ENCODE data around the gene SGSH. TPM values are rescaled to one million over a fixed set of nuclear protein-coding genes. Genes with fewer than 3 reads are reported as not detected.

The SGSH gene
- total RNA-seq, 1 experiment from 2014 or later: 19.8 TPM

DNA sequence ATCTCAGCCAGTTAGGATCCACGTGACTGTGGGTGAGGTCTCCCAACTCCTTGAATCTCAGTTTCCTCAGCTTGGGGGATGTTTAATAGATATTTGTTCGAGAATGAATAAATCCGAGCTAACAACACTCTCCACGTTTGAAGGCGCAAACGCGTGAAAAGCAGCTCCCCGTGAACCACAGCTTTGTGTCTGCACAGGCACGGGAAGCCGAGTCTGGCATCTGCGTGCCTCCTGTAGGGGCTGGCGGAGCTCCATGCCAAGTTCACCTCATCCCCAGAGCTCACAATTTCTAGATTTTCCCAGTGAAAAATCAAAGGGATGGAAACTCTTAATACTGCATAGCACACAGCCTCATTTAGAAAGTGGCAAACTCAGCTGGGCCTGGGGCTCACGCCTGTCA lies 14.3 kb downstream of the SGSH start:
- peaks cover 2% of the 10 kb centered on the region for H3K23me2 ChIP-seq (ENCODE audit: insufficient read length, low read depth, low read length, poor library complexity, severe bottlenecking)
- H3K27ac Mint-ChIP-seq: peak overlapping the region in 2 of 3 experiments; percentile 82 to 84; a peak in 2 of 7 replicates
- peaks cover 2 to 7% of the 10 kb centered on the region in 2 experiments for H3K4me1 Mint-ChIP-seq
- H3K4me2 ChIP-seq (ENCODE audit: insufficient read depth, insufficient read length, low read length): no peak overlapping the region
- H2BK120ac ChIP-seq (ENCODE audit: low read depth, low read length, poor library complexity, severe bottlenecking): no peak overlapping the region
- 0 out of 5 replicates have a peak, but pooled peaks cover 0 to 2% of the 10 kb centered on the region in 2 experiments for H3K9me3 Mint-ChIP-seq
- H3T11ph ChIP-seq (ENCODE audit: low read length): no peak overlapping the region
- H2BK12ac ChIP-seq (ENCODE audit: insufficient read length, low read depth, low read length): no peak overlapping the region
- H2AFZ ChIP-seq (ENCODE audit: low read length): no peak overlapping the region
- H4K5ac ChIP-seq (ENCODE audit: insufficient read length, low read depth, low read length): no peak overlapping the region
- H2BK15ac ChIP-seq (ENCODE audit: low read depth, low read length): no peak overlapping the region
- no peak for DNase-seq
- H4K8ac ChIP-seq (replicated peaks; ENCODE audit: insufficient read length, low read depth, low read length): no peak overlapping the region
- no peak overlapping the region for H2BK5ac ChIP-seq (ENCODE audit: insufficient read length, low read length)
- no peak overlapping the region for H3K9ac ChIP-seq (ENCODE audit: extremely low read depth, insufficient read length, low read length)
- no peaks in the 10 kb centered on the region for H4K20me1 ChIP-seq (ENCODE audit: control insufficient read depth, insufficient read depth, insufficient read length)
- TF ChIP-seq, protein P1, sequence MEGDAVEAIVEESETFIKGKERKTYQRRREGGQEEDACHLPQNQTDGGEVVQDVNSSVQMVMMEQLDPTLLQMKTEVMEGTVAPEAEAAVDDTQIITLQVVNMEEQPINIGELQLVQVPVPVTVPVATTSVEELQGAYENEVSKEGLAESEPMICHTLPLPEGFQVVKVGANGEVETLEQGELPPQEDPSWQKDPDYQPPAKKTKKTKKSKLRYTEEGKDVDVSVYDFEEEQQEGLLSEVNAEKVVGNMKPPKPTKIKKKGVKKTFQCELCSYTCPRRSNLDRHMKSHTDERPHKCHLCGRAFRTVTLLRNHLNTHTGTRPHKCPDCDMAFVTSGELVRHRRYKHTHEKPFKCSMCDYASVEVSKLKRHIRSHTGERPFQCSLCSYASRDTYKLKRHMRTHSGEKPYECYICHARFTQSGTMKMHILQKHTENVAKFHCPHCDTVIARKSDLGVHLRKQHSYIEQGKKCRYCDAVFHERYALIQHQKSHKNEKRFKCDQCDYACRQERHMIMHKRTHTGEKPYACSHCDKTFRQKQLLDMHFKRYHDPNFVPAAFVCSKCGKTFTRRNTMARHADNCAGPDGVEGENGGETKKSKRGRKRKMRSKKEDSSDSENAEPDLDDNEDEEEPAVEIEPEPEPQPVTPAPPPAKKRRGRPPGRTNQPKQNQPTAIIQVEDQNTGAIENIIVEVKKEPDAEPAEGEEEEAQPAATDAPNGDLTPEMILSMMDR (conservative IDR thresholded peaks at IDR 0.05): no peak
- no peak overlapping the region for H4K91ac ChIP-seq (ENCODE audit: insufficient read length, low read depth, low read length)
- H3K4ac ChIP-seq (ENCODE audit: low read depth, low read length): no peak overlapping the region
- no peaks in the 10 kb centered on the region for H3K9me3 ChIP-seq (ENCODE audit: control insufficient read depth, low read depth, low read length)
- no peaks in the 10 kb centered on the region for H3K79me2 ChIP-seq (ENCODE audit: insufficient read depth, low read length)
- H3K4me3 Mint-ChIP-seq: no peak overlapping the region
- no peaks in the 10 kb centered on the region for H3K27me3 ChIP-seq (ENCODE audit: insufficient read depth, low read length)
- H3K27me3 Mint-ChIP-seq (ENCODE audit: low read depth): no peaks in the 10 kb centered on the region
- H3K23ac ChIP-seq (ENCODE audit: insufficient read length, low read depth, low read length): no peak overlapping the region
- no CpG with 5 or more reads among the region's 13 CpGs for WGBS (ENCODE audit: extremely low coverage, insufficient read length, low lambda C conversion rate)
- no peak overlapping the region for H3K27ac ChIP-seq (ENCODE audit: insufficient read length, low read depth, low read length)
- H3K4me1 ChIP-seq (ENCODE audit: insufficient read depth, low read length): peaks cover 4% of the 10 kb centered on the region; the same call in 1 of the 2 replicates
- no peak overlapping the region for H3K18ac ChIP-seq (ENCODE audit: insufficient read length, low read depth, low read length)
- H3K56ac ChIP-seq (ENCODE audit: insufficient read length, low read depth, low read length): no peak overlapping the region
- no peaks in the 10 kb centered on the region for H3K79me1 ChIP-seq (ENCODE audit: insufficient read depth, low read depth, low read length, poor library complexity, severe bottlenecking)
- no peak overlapping the region for H2BK20ac ChIP-seq (ENCODE audit: low read depth, low read length, poor library complexity, severe bottlenecking)
- H3K36me3 Mint-ChIP-seq (ENCODE audit: insufficient read depth in 1 of 3, low read depth in 3 of 3): peaks cover 14 to 16% (median 14%) of the 10 kb centered on the region in 3 experiments
- H3K14ac ChIP-seq (ENCODE audit: insufficient read depth, low read length): no peak overlapping the region
- H2AK5ac ChIP-seq (ENCODE audit: insufficient read length, low read length): no peak overlapping the region
